Keratinocyte (primary cell): Measurements from ENCODE around the gene CDA.
A peak's percentile ranks its signal among the peaks of the same experiment; 100 is the strongest.

Experiments
- EZH2 ChIP-seq: IDR thresholded peaks from one replicate; pipeline ENCODE4 v1.6.1; 2012; ENCODE audit warnings: inconsistent platforms, mild to moderate bottlenecking, low read length, moderate library complexity
- TF ChIP-seq, protein P1 (sequence below), 3 experiments: IDR thresholded peaks in 1 of 3; conservative IDR thresholded peaks in 1 of 3; optimal IDR thresholded peaks in 1 of 3; 2 replicates in 2 of 3; 3 replicates in 1 of 3; pipeline versions ENCODE3 to v1.5.1; 2011; ENCODE audit warnings: low read length in 3 of 3, mild to moderate bottlenecking in 3 of 3, moderate library complexity in 2 of 3, control low read depth in 1 of 3, inconsistent platforms in 1 of 3; ENCODE audit not compliant: insufficient read depth in 2 of 3; ENCODE audit errors: extremely low read depth in 1 of 3

- TF ChIP-seq EZH2, result no peak
- TF ChIP-seq, protein P1, sequence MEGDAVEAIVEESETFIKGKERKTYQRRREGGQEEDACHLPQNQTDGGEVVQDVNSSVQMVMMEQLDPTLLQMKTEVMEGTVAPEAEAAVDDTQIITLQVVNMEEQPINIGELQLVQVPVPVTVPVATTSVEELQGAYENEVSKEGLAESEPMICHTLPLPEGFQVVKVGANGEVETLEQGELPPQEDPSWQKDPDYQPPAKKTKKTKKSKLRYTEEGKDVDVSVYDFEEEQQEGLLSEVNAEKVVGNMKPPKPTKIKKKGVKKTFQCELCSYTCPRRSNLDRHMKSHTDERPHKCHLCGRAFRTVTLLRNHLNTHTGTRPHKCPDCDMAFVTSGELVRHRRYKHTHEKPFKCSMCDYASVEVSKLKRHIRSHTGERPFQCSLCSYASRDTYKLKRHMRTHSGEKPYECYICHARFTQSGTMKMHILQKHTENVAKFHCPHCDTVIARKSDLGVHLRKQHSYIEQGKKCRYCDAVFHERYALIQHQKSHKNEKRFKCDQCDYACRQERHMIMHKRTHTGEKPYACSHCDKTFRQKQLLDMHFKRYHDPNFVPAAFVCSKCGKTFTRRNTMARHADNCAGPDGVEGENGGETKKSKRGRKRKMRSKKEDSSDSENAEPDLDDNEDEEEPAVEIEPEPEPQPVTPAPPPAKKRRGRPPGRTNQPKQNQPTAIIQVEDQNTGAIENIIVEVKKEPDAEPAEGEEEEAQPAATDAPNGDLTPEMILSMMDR (optimal IDR thresholded peaks at IDR 0.05 in 1 of 3, IDR thresholded peaks at IDR 0.05 in 1 of 3, conservative IDR thresholded peaks at IDR 0.05 in 1 of 3; ENCODE audit: extremely low read depth in 1 of 3, insufficient read depth in 2 of 3, low read length in 3 of 3), result peak; percentile 52 to 58 (median 52)
Measured at GRCh38 chr1:20661207-20662109, 72.6 kb downstream of the CDA start, which contains the start of gene DDOST.
